ENCODE measurements around the gene FAM111B.

- no peak for TF ChIP-seq CTCF (IDR thresholded peaks at IDR 0.05)
- TF ChIP-seq POLR2A (IDR thresholded peaks at IDR 0.05): no peak
Observed at GRCh38 chr11:59114344-59114743, 7.3 kb downstream of the FAM111B start.
